Measurements from ENCODE around the gene PYDC2.

The PYDC2 gene

DNA sequence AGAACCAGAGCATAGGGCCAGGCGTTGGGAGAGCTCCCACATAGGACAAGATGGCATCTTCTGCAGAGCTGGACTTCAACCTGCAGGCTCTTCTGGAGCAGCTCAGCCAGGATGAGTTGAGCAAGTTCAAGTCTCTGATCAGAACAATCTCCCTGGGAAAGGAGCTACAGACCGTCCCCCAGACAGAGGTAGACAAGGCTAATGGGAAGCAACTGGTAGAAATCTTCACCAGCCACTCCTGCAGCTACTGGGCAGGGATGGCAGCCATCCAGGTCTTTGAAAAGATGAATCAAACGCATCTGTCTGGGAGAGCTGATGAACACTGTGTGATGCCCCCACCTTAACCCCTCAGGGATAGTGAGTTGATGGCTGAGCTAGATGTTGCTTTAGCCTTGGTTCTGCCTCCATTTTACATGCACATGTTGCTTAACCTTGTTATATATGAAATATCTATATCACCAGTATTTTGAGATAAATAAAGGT lies at the start of gene PYDC2:
Gene PYDC2 (plus strand): TSS at position 51 of the 483 bp plus-strand sequence. CDS start 0 bp downstream, at position 51.
- DNase-seq = no peak

- DNase-seq = no peak
These were observed 48.2 kb upstream of the PYDC2 start for GRCh38 chr3:191412759-191413158.

DNA sequence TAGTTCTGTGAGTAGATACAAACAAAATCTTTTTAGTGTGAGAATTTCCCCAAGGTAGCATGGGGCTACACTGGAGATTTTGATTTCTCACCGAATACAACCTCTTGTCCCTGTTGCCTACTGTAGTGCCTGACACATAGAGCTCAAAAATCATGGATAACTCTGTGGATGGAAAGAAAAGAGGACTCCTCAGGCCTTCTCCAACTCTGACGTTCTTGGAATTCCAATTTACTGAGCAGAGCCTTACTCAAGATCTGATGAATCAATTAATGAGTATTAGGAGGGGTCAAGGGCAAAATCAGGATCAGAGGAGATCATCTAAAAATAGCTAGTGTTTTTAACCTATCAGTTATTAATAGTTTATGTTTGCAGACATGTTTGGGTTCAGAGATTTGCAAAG lies 46.7 kb upstream of the PYDC2 start:
- no peak for DNase-seq

GRCh38 chr3:191414732-191415131 lies 46.2 kb upstream of the PYDC2 start:
- no peak for DNase-seq

DNA sequence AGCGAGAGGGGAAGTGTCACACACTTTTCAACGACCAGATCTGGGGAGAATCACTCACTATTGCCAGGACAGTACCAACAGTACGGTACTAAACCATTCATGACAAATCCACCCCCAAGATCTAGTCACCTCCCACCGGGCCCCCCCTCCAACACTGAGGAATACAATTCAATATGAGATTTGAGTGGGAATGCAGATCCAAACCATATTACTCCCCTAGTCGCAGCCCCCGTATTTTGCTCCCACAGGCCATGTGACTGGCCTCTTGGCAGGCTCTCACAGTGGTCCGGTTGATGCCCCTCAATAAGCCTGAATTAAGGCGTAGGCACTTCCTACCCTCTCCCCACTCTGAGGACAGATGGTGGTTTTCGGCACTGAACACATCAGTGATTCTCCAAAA lies 45.4 kb upstream of the PYDC2 start:
- no peak for DNase-seq

DNA sequence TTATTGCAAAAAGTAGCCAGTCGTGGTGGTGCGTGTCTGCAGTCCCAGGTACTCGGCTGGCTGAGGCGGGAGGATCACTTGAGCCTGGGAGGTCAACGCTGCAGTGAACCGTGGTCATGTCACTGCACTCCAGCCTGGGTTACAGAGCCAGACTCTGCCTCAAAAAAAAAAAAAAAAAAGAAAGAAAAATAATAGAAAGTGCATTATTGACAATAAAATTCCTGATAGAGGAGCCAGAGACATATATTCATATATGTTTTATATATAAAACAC lies 43.6 kb upstream of the PYDC2 start:
- DNase-seq = no peak

GRCh38 chr3:191420771-191421170 lies 40.2 kb upstream of the PYDC2 start:
- DNase-seq = no peak

DNA sequence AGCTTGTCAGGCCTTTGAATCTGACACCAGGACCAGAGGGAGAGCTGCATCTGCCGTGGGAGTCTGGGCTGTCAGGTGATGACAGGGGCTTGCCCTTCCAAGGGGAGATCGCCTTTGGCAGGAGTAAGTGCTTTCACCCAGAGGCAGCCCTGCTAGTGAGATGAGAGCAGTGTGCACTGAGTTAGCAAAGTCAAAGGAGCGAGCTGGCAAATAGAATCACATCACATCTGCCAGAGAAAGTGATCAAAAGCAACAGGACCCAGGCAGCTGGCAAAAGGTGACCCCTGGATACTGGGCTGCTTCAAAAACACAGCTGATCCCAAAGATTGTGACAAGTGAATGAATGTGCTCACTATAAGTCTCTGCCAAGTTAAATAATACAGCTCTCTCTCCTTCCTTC lies 36.1 kb upstream of the PYDC2 start:
- DNase-seq = no peak

GRCh38 chr3:191425322-191425734 lies 35.6 kb upstream of the PYDC2 start:
- no peak for DNase-seq

DNA sequence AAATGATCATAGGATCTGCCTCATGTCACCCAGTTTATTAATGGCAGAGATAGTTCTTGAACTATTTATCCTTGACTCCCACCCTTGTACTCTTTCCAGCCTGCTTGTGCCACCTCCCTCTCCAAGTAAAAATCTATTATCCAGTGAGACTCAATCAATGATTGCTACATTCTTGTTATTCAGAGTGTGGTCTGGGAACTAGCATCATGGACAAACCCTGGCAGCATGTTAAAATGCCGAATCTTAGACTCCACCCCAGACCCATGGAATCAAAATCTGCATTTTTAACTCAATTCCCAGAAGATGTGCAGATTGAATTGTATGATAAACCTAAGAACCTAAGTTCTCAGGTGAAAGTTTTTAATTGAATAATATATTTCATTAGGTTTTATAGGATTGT lies 34.7 kb upstream of the PYDC2 start:
- DNase-seq = no peak

DNA sequence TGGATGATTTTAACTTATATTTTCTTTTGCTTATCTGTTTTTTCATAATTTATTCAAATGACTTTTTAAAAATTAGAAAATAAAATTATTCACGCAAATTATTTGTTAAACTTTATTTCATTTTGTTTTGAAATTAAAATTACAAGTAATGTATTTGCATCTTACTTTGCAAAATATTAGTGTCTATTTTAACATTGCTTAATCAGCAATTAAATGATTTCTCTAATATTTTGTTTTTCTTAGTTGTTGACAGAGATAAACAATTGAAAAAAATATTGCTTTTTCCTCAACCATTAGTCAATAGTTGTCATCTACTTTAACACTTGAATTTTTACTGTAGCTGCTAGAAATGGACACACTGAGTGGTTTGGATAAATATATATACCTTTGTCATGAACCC lies 32.8 kb upstream of the PYDC2 start:
- no peak for DNase-seq

DNA sequence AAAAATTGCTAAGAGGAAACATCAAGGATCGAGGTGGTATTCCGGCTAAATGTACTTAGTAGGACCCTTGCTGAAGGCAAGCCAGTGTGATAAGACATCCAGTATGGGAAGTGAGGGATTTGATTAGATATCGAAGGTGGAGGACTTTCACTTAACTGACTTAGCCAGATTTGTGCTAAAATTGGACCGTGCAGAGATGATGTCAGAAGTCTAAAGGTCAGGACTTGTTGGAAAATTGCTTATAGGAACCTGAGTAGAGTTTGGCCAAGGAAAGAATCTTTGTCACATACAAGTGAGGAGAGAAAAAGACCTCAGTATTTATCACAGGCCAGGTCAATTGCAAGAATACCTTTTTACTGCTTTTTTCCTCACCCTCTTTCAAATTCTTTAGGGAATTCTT lies 30.9 kb upstream of the PYDC2 start:
- DNase-seq = no peak

DNA sequence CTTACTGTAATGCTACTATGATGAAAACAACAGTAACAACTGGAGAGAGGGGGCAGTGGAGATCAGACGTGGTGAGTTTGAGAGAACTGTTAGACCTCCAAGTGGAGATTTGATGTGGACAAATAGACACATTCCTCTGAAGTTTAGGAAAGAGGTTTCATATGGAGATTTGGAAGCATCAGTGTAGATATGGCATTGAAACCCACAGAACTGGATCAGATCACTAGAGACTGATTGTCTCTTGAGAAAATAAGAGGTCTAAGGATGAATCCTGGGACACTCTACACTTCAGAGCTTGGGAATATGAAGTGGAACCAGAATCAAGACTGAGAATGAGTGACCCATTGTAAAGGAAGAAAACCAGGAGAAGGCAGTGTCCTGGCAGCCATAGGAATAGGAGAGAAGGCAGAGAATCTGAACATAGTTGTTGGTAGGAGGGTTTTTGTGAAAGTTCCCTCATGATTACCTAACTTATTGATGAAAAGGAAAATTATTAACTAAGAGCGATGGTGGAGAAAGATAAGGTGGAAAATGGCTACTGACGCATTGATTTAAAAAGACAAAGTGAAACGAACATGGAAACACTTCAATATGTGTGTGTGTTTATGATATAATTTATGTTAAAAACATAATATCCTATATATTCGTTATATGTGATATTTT lies 29.7 kb upstream of the PYDC2 start:
- no peak for DNase-seq

GRCh38 chr3:191432162-191432561 lies 28.8 kb upstream of the PYDC2 start:
- DNase-seq = no peak

GRCh38 chr3:191434024-191434423 lies 26.9 kb upstream of the PYDC2 start:
- DNase-seq = no peak

GRCh38 chr3:191435981-191436380 lies 25.0 kb upstream of the PYDC2 start:
- no peak for DNase-seq

DNA sequence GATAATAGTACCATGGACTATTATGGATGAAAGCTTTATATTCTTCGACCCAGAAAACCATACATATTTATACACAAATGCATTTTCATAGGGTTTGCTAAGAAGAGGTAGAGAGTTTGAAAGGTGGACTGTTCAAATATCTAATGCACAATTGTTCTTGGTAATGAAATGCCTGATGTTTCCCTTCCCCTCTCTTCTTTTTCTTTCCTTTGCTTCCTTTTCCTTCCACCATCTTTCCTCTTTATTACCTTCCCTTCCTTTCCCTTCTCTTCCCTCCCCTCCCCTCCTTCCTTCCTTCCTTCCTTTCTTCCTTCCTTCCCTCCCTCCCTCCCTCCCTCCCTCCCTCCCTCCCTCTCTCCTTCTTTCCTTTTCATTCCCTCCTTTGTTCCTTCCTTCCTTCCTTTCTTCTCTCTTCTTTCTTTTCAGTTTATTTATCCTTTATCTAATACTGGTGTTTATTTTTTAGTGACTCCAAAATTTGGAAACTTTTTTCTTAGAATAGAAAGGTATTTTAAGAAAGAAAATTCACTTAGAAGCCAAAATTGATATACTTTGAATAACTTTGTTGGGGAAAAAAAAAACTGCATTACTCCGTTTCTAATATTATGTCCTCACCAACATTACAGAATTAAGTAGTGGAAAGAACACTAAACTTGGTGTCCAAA lies 22.7 kb upstream of the PYDC2 start:
- no peak for DNase-seq

GRCh38 chr3:191440532-191440931 lies 20.4 kb upstream of the PYDC2 start:
- DNase-seq = no peak

- DNase-seq = no peak
These were observed 19.3 kb upstream of the PYDC2 start for GRCh38 chr3:191441687-191442086.

DNA sequence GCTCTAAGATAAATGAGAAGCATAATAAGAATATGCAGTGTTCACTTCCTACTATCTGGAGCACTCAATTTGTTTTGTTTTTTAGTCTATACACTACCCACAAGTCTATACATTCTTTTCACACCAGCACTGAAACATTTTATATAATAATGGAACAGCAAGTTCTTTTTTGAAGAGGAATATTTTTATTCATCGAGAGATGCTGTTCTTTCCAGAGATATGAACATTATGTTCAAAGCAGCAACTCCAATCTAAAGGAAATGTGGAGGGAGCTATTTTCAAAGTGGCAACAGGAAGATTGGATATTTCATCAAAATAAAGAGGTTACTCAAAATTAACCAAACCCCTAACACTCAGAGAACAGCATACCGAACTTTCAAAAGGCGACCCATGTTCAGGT lies 16.4 kb upstream of the PYDC2 start:
- no peak for DNase-seq

DNA sequence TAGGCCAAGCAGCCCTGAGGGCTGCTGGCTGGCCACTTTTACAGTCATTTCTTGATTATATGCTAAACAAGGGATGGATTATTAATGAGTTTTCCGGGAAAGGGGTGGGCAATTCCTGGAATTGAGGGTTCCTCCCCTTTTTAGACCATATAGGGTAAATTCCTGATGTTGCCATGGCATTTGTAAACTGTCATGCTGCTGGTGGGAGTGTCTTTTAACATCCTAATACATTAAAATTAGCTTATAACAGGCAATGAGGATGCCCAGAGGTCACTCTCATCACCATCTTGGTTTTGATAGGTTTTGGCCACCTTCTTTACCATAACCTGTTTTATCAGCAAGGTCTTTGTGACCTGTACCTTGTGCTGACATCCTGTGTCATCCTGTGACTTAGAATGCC lies 11.7 kb upstream of the PYDC2 start:
- no peak for DNase-seq

- no peak for DNase-seq
These were observed 5.6 kb upstream of the PYDC2 start for GRCh38 chr3:191455257-191455952.

GRCh38 chr3:191460360-191460759 lies 603 bp upstream of the PYDC2 start:
- DNase-seq = no peak

GRCh38 chr3:191470080-191470479 lies 9.1 kb downstream of the PYDC2 start:
- no peak for DNase-seq

Measured in activated CD4-positive, alpha-beta T cell treated with anti-CD3 and anti-CD28 coated beads, Interleukin-2, amount 50 U/mL, for 1 hour (primary cell).